Measurements from ENCODE around the gene MRPS18B.

DNA sequence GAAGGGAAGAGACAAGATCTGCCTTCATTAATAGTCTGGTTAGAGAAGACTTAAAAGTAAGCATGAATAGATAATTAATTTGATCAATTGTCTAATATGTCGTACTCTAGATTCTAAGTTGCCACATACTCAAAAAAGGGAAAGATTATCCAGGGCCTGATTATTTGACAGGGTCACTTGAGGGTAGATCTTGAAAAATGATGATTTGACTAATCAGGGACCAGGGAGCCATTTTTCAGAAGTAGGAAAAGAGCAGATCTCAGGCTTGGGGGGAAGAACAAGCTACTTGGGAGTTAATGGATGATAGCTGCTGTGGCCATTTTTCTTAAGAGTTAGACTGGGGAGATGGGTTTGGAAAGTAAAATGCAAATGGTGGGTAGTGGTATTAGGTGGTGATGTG is 25.4 kb upstream of the MRPS18B start:
- TF ChIP-seq, protein P1, sequence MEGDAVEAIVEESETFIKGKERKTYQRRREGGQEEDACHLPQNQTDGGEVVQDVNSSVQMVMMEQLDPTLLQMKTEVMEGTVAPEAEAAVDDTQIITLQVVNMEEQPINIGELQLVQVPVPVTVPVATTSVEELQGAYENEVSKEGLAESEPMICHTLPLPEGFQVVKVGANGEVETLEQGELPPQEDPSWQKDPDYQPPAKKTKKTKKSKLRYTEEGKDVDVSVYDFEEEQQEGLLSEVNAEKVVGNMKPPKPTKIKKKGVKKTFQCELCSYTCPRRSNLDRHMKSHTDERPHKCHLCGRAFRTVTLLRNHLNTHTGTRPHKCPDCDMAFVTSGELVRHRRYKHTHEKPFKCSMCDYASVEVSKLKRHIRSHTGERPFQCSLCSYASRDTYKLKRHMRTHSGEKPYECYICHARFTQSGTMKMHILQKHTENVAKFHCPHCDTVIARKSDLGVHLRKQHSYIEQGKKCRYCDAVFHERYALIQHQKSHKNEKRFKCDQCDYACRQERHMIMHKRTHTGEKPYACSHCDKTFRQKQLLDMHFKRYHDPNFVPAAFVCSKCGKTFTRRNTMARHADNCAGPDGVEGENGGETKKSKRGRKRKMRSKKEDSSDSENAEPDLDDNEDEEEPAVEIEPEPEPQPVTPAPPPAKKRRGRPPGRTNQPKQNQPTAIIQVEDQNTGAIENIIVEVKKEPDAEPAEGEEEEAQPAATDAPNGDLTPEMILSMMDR (IDR thresholded peaks at IDR 0.05), result no peak
- no peak for TF ChIP-seq POLR2A (IDR thresholded peaks at IDR 0.05)

Measured in Peyer's patch (tissue), 4 donors.